Panc1 (cell line): ENCODE measurements around the gene WNT11. TPM values are rescaled to one million over a fixed set of nuclear protein-coding genes. Genes with fewer than 3 reads are reported as not detected.

Source experiments
- ATAC-seq: fragments of 200-7000 bp; cut with Tn5 transposase; 2 replicates; pipeline ENCODE4 v1.9.1; 2020; ENCODE audit warnings: mild to moderate bottlenecking, moderate library complexity
- BruUV-seq: library from RNA; stranded (reverse); fragments of 400-500 nt; replicated peaks from 2 replicates; lab custom pipeline; 2021; lab: Mats Ljungman, UMichigan
- CTCF ChIA-PET: fragments of 300-600 bp; sonication (Branson Sonifier 250); formaldehyde crosslinking; loops from one replicate; lab custom pipeline; 2022; ENCODE audit warnings: antibody characterized with exemption; lab: Charles Lee
- POLR2A ChIA-PET: fragments of 300-600 bp; sonication (Branson Sonifier 250); formaldehyde crosslinking; loops from one replicate; lab custom pipeline; 2022; ENCODE audit warnings: antibody characterized with exemption; lab: Charles Lee
- DNase-seq: peaks from one replicate; pipeline ENCODE4 v3.0.0-alpha.2; 2010; ENCODE audit warnings: low read depth, low spot score
- H3K27ac ChIP-seq: 2 replicates; pipeline ENCODE4 v1.5.1; 2011; ENCODE audit warnings: mild to moderate bottlenecking, low read length, inconsistent platforms
- H3K27me3 ChIP-seq: fragments of 200-500 bp; sonication (Bioruptor generic); 2 replicates; pipeline ENCODE4 v1.6.0; 2014; ENCODE audit warnings: low read length, inconsistent platforms; ENCODE audit not compliant: control insufficient read depth, insufficient read depth
- H3K36me3 ChIP-seq: fragments of 200-500 bp; sonication (Bioruptor generic); 2 replicates; pipeline ENCODE4 v1.5.1; 2014; ENCODE audit warnings: inconsistent platforms, mild to moderate bottlenecking, low read length, moderate library complexity; ENCODE audit not compliant: control insufficient read depth, insufficient read depth
- H3K4me1 ChIP-seq: 2 replicates; pipeline ENCODE4 v1.5.1; 2011; ENCODE audit warnings: inconsistent platforms, mild to moderate bottlenecking, low read length, moderate library complexity; ENCODE audit not compliant: control insufficient read depth, insufficient read depth
- H3K4me3 ChIP-seq, 2 experiments: 2 replicates each; pipeline ENCODE4 v1.5.1; 2011 to 2012; ENCODE audit warnings: low read depth in 2 of 2, low read length in 2 of 2, mild to moderate bottlenecking in 2 of 2, inconsistent platforms in 1 of 2, moderate library complexity in 1 of 2
- H3K9me3 ChIP-seq: fragments of 200-500 bp; sonication (Bioruptor generic); 2 replicates; pipeline ENCODE4 v1.5.1; 2014; ENCODE audit warnings: low read depth, mild to moderate bottlenecking, inconsistent platforms, low read length, moderate library complexity; ENCODE audit not compliant: control insufficient read depth, insufficient read depth
- CTCF ChIP-seq: fragments of 450-650 bp; IDR thresholded peaks from 2 replicates; pipeline ENCODE4 v1.5.1; 2017; ENCODE audit warnings: mild to moderate bottlenecking
- POLR2AphosphoS5 ChIP-seq: IDR thresholded peaks from 2 replicates; pipeline ENCODE4 v1.6.1; 2012; ENCODE audit warnings: mild to moderate bottlenecking, low read depth, low read length, moderate library complexity
- REST ChIP-seq, 2 experiments: IDR thresholded peaks; 2 replicates each; pipeline ENCODE4 v1.6.1; 2011 to 2012; ENCODE audit warnings: low read depth in 2 of 2, control low read depth in 1 of 2, low read length in 1 of 2, mild to moderate bottlenecking in 1 of 2, moderate library complexity in 1 of 2; ENCODE audit not compliant: insufficient read depth in 1 of 2
- SIN3A ChIP-seq: IDR thresholded peaks from 2 replicates; pipeline ENCODE4 v1.6.1; 2012; ENCODE audit warnings: low read depth, mild to moderate bottlenecking, low read length, moderate library complexity, borderline replicate concordance; ENCODE audit not compliant: insufficient read depth
- TCF7L2 ChIP-seq: IDR thresholded peaks from 2 replicates; pipeline ENCODE4 v1.6.1; 2011; ENCODE audit warnings: mild to moderate bottlenecking, low read depth, low read length, inconsistent platforms
- in situ Hi-C: cut with HindIII; loops from 2 replicates; pipeline ENCODE4 v1.10.0; 2016; ENCODE audit warnings: low sequenced_read_pairs, low pct_unique_long_range_greater_than_20kb
- intact Hi-C: fragments of 100-400 bp; cut with micrococcal nuclease; formaldehyde crosslinking; loops from one replicate; pipeline ENCODE4 v1.10.0; 2022; ENCODE audit not compliant: unreplicated experiment
- total RNA-seq: library from RNA; stranded (reverse); gene quantifications from one replicate; pipeline ENCODE4 v1.2.1, GENCODE V29; 2021; ENCODE audit not compliant: unreplicated experiment

The WNT11 gene
- total RNA-seq, 1 experiment from 2014 or later = 1.1 TPM

- intact Hi-C loops (loop anchor here (10.0 kb wide), 1 partner anchor 355 kb away; no protein-coding TSS in a partner anchor), in situ Hi-C loops (no loop called here)
- peak; percentile 6; the same call in 1 of the 2 replicates for ATAC-seq
- no peak overlapping the region for H3K27ac ChIP-seq
- H3K4me1 ChIP-seq = peaks cover 4% of the 10 kb centered on the region; the same call in 1 of the 2 replicates
- TF ChIP-seq REST (IDR thresholded peaks at IDR 0.05; ENCODE audit: insufficient read depth in 1 of 2, low read depth in 2 of 2, low read length in 1 of 2) (no peak), TCF7L2 (no peak), SIN3A (no peak), CTCF (no peak), POLR2AphosphoS5 (no peak)
- BruUV-seq = no TSS peak
- H3K27me3 ChIP-seq = no peaks in the 10 kb centered on the region; the same call in 1 of the 2 replicates
- H3K4me3 ChIP-seq = no peak overlapping the region
- no peaks in the 10 kb centered on the region for H3K36me3 ChIP-seq
- ChIA-PET POLR2A (no interaction called here), CTCF (interaction anchor here (0.6 kb wide), 1 partner anchor 421 kb away, joined by 7 read pairs; no protein-coding TSS in a partner anchor)
- H3K9me3 ChIP-seq = no peaks in the 10 kb centered on the region
- DNase-seq = no peak
These were observed 46.2 kb downstream of the WNT11 start for GRCh38 chr11:76159983-76160661.

GRCh38 chr11:76159303-76159937 is 46.9 kb downstream of the WNT11 start:
- intact Hi-C loops (loop anchor here (10.0 kb wide), 1 partner anchor 355 kb away; no protein-coding TSS in a partner anchor), in situ Hi-C loops (no loop called here)
- POLR2A ChIA-PET = no interaction called here

More at GRCh38 chr11:76159303-76159937, 46.9 kb downstream of the WNT11 start:
- TF ChIP-seq REST (IDR thresholded peaks at IDR 0.05; ENCODE audit: insufficient read depth in 1 of 2, low read depth in 2 of 2, low read length in 1 of 2) (no peak), SIN3A (no peak), TCF7L2 (no peak), POLR2AphosphoS5 (no peak), CTCF (no peak)
- Histone ChIP-seq H3K27ac (no peak overlapping the region), H3K9me3 (no peaks in the 10 kb centered on the region), H3K4me3 (no peak overlapping the region), H3K36me3 (no peaks in the 10 kb centered on the region), H3K27me3 (no peaks in the 10 kb centered on the region), H3K4me1 (peaks cover 4% of the 10 kb centered on the region; the same call in 1 of the 2 replicates)
- no TSS peak for BruUV-seq
- DNase-seq (no peak), ATAC-seq (no peak)
- CTCF ChIA-PET = no interaction called here
